ENCODE data around the gene NPIPA5.
"Not testable (repeated sequence)": the region's sequence is repeated elsewhere in the genome, so short reads cannot be mapped to it uniquely, and the experiment has no call there.

Gene NPIPA5

DNA sequence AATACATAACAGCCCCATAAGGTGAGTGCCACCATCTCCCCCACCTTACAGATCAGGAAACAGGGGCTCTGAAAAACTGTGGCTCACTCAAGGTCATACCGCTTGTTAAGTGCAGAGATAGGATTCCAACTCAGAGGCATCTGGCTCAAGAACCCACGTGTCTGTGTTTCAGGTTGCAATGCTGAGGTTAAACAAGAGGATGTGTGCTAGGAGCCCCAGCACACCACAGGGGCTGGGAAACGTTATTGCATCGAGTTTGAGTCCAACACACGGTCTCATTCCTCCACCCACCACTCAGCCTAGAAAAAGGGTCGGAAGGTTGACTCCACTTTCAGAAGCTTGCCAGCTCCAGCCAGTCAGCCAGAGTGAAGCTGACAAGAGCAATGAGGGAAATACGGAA, 29.4 kb downstream of the NPIPA5 start:
- H3K27ac Mint-ChIP-seq, H3K4me1 Mint-ChIP-seq, H3K36me3 Mint-ChIP-seq, H3K4me3 Mint-ChIP-seq, CTCF ChIA-PET, DNase-seq, H3K27me3 Mint-ChIP-seq, H3K9me3 Mint-ChIP-seq: not testable (repeated sequence)

DNA sequence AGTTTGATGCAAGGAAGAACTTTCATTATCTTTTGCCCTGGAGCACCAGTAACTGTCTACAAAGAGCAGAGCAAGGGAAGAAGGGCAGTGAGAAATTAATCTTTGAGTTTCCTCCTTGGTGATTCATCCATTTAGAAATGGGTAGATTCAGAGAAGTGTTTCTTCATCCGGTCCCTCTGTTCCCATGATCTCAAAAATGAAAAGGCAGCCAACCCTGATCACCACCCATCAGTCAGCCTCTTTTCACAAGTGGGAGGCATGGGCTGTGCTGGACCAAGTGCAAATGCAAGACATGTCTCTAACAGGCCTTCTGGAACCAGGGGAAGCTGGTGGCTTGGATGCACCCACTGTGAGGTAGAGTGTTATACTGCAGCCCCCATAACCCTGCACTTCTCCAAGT, 35.8 kb downstream of the NPIPA5 start:
- H3K9me3 Mint-ChIP-seq, H3K27me3 Mint-ChIP-seq, DNase-seq, H3K4me3 Mint-ChIP-seq, H3K4me1 Mint-ChIP-seq, H3K36me3 Mint-ChIP-seq, CTCF ChIA-PET, H3K27ac Mint-ChIP-seq: not testable (repeated sequence)

GRCh38 chr16:15338986-15339385, 39.1 kb downstream of the NPIPA5 start:
- H3K27me3 Mint-ChIP-seq, H3K9me3 Mint-ChIP-seq, H3K27ac Mint-ChIP-seq, H3K4me3 Mint-ChIP-seq, CTCF ChIA-PET, H3K36me3 Mint-ChIP-seq, H3K4me1 Mint-ChIP-seq, DNase-seq: not testable (repeated sequence)

GRCh38 chr16:15337974-15338605, 40.0 kb downstream of the NPIPA5 start:
- not testable (repeated sequence) for H3K36me3 Mint-ChIP-seq, H3K9me3 Mint-ChIP-seq, H3K27ac Mint-ChIP-seq

DNA sequence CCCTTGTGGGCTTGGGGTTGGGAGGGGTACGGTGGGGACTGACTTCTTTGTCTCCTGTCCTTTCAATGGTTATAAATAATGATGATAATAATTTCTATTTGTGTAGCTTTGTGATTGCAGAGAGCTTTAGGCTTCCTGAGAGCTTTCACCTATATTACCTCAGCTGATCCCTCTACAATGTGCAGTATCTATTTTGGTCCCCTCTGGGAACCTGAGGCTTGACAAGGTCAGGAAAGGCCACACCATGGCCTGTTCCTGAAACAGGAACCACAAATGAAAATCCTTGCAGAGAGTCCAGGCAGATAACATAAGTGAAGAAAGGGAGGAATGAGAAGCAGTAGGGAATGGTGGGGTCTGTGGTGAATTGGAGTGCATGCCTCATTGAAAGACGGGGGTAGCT, 42.5 kb downstream of the NPIPA5 start:
- H3K27ac Mint-ChIP-seq, CTCF ChIA-PET, H3K4me3 Mint-ChIP-seq, DNase-seq, H3K9me3 Mint-ChIP-seq, H3K4me1 Mint-ChIP-seq, H3K27me3 Mint-ChIP-seq, H3K36me3 Mint-ChIP-seq: not testable (repeated sequence)

More at GRCh38 chr16:15337974-15338605, 40.0 kb downstream of the NPIPA5 start:
- H3K4me1 Mint-ChIP-seq, H3K27me3 Mint-ChIP-seq, CTCF ChIA-PET, H3K4me3 Mint-ChIP-seq, DNase-seq: not testable (repeated sequence)

GRCh38 chr16:15333969-15334368, 44.1 kb downstream of the NPIPA5 start:
- DNase-seq, H3K4me3 Mint-ChIP-seq, H3K9me3 Mint-ChIP-seq, H3K4me1 Mint-ChIP-seq, H3K36me3 Mint-ChIP-seq, H3K27ac Mint-ChIP-seq, CTCF ChIA-PET, H3K27me3 Mint-ChIP-seq: not testable (repeated sequence)

- H3K36me3 Mint-ChIP-seq, H3K9me3 Mint-ChIP-seq, H3K27ac Mint-ChIP-seq, H3K4me3 Mint-ChIP-seq, H3K27me3 Mint-ChIP-seq, DNase-seq, H3K4me1 Mint-ChIP-seq, CTCF ChIA-PET: not testable (repeated sequence)
These were observed 47.1 kb downstream of the NPIPA5 start for GRCh38 chr16:15330978-15331377.

DNA sequence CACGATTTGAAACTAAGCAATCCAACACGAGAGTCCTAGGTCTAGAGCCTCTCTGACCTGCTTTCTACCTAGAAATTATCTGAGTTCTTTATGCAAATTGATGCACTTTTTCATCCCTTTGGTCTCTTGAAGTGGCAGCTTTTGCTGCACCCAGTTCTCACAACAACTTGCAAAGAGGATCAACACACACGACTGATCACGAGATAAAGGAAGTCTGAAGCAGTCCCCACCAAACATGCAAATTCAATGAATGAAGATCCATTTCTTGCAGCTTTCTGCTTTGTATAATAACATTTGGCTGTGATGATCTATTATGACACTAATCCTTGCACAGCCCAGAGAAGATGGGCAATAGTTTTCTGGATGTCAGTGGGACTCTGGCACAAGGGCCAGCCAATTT, 53.1 kb downstream of the NPIPA5 start:
- H3K4me1 Mint-ChIP-seq, H3K9me3 Mint-ChIP-seq, H3K4me3 Mint-ChIP-seq, H3K27me3 Mint-ChIP-seq, H3K36me3 Mint-ChIP-seq, CTCF ChIA-PET, DNase-seq, H3K27ac Mint-ChIP-seq: not testable (repeated sequence)

GRCh38 chr16:15323373-15323772, 54.7 kb downstream of the NPIPA5 start:
- H3K4me1 Mint-ChIP-seq, H3K4me3 Mint-ChIP-seq, H3K36me3 Mint-ChIP-seq, CTCF ChIA-PET, H3K9me3 Mint-ChIP-seq, DNase-seq, H3K27me3 Mint-ChIP-seq, H3K27ac Mint-ChIP-seq: not testable (repeated sequence)

DNA sequence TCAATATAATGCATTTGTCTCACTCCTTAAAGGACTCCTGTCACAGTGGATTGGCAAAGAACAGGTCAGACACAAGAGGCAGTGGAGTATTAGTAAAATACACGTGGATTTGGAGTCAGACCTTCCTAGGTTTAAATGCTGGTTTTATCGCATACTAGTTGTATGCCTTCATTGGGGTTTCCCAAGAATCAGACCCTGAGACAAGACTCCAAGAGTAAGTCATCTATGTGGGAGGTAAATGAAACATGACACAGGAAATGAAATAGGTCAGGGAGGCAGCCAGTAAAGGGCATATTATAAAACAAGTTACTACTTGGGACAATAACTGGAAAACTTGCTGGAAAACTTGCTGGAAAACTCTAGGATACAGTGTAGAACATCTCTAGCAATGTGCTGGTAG, 56.9 kb downstream of the NPIPA5 start:
- H3K4me3 Mint-ChIP-seq, CTCF ChIA-PET: not testable (repeated sequence)

DNA sequence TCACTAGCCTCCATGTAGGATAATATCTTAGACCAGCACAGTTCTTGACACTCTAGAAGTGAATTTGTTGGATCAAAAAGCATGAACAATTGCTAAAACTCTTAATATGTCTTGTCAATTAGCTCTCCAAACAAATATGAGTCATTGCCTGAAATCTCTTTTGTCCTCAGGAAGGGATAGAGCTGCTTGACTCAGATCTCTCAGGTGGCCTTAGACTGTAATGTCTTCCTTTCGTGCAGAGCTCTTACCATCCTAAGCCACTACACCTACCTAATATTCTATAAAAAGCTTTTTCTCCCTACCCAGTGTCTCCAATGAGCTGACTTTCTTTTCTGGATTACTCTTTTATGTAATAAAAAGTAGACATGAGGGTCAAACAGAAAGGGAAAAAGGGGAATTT, 63.5 kb downstream of the NPIPA5 start:
- CTCF ChIA-PET, H3K36me3 Mint-ChIP-seq, H3K27me3 Mint-ChIP-seq, H3K9me3 Mint-ChIP-seq, DNase-seq, H3K27ac Mint-ChIP-seq, H3K4me3 Mint-ChIP-seq, H3K4me1 Mint-ChIP-seq: not testable (repeated sequence)

More for the DNA sequence above, 56.9 kb downstream of the NPIPA5 start:
- H3K4me1 Mint-ChIP-seq, DNase-seq, H3K27me3 Mint-ChIP-seq, H3K9me3 Mint-ChIP-seq, H3K36me3 Mint-ChIP-seq, H3K27ac Mint-ChIP-seq: not testable (repeated sequence)

Measured in activated naive CD4-positive, alpha-beta T cell treated with anti-CD3 and anti-CD28 coated beads, Interleukin-2, amount 10 ng/mL, durations not matched to agents 7 days and 5 days (primary cell).